Trophoblast cell (in vitro differentiated cells and primary cell): ENCODE results near the gene ZNF330.
"Not testable (repeated sequence)": the region's sequence is repeated elsewhere in the genome, so short reads cannot be mapped to it uniquely, and the experiment has no call there.

Source experiments
- DNase-seq, 2 donors: peaks; one replicate each; pipeline ENCODE4 v3.0.0-alpha.2; 2016
- H2AFZ ChIP-seq: 2 replicates; pipeline ENCODE4 v1.6.1; 2013; ENCODE audit warnings: low read length, moderate library complexity, mild to moderate bottlenecking; ENCODE audit not compliant: insufficient read depth, poor library complexity
- H2AK5ac ChIP-seq: 2 replicates; pipeline ENCODE4 v1.6.1; 2013; ENCODE audit warnings: mild to moderate bottlenecking, low read length
- H2BK120ac ChIP-seq: 2 replicates; pipeline ENCODE4 v1.6.1; 2013; ENCODE audit warnings: low read length, mild to moderate bottlenecking, moderate library complexity; ENCODE audit not compliant: insufficient read depth, poor library complexity
- H2BK12ac ChIP-seq: 2 replicates; pipeline ENCODE4 v1.6.1; 2013; ENCODE audit warnings: mild to moderate bottlenecking, low read length, moderate library complexity
- H2BK5ac ChIP-seq: 2 replicates; pipeline ENCODE4 v1.6.1; 2013; ENCODE audit warnings: low read length, low read depth, moderate library complexity, mild to moderate bottlenecking; ENCODE audit not compliant: poor library complexity
- H3K14ac ChIP-seq: 2 replicates; pipeline ENCODE4 v1.6.1; 2013; ENCODE audit warnings: mild to moderate bottlenecking, low read length
- H3K18ac ChIP-seq: 2 replicates; pipeline ENCODE4 v1.6.1; 2013; ENCODE audit warnings: mild to moderate bottlenecking, low read length
- H3K23ac ChIP-seq: 2 replicates; pipeline ENCODE4 v1.6.1; 2013; ENCODE audit warnings: low read length
- H3K27ac ChIP-seq: 2 replicates; pipeline ENCODE4 v1.5.1; 2013; ENCODE audit warnings: low read depth, mild to moderate bottlenecking, inconsistent platforms, low read length, moderate library complexity
- H3K27me3 ChIP-seq: 2 replicates; pipeline ENCODE4 v1.6.1; 2013; ENCODE audit warnings: inconsistent platforms, mild to moderate bottlenecking, low read length, moderate library complexity; ENCODE audit not compliant: insufficient read depth
- H3K36me3 ChIP-seq, 2 experiments: 1 replicate in 1 of 2; 2 replicates in 1 of 2; pipeline ENCODE4 v1.6.1; 2013; ENCODE audit warnings: low read length in 2 of 2, mild to moderate bottlenecking in 2 of 2, moderate library complexity in 1 of 2; ENCODE audit not compliant: insufficient read depth in 2 of 2, control insufficient read depth in 1 of 2
- H3K4ac ChIP-seq: 2 replicates; pipeline ENCODE4 v1.6.1; 2013; ENCODE audit warnings: low read depth, mild to moderate bottlenecking, low read length, moderate library complexity
- H3K4me1 ChIP-seq, 2 experiments: 1 replicate in 1 of 2; 2 replicates in 1 of 2; pipeline ENCODE4 v1.6.1; 2013; ENCODE audit warnings: low read length in 2 of 2, mild to moderate bottlenecking in 2 of 2, moderate library complexity in 1 of 2; ENCODE audit not compliant: insufficient read depth in 2 of 2, control insufficient read depth in 1 of 2
- H3K4me2 ChIP-seq: 2 replicates; pipeline ENCODE4 v1.6.1; 2013; ENCODE audit warnings: inconsistent platforms, mild to moderate bottlenecking, low read length, moderate library complexity
- H3K4me3 ChIP-seq: 2 replicates; pipeline ENCODE4 v1.5.1; 2013; ENCODE audit warnings: mild to moderate bottlenecking, low read depth, low read length, inconsistent platforms
- H3K79me1 ChIP-seq: one replicate; pipeline ENCODE4 v1.6.1; 2013; ENCODE audit warnings: low read length
- H3K79me2 ChIP-seq: 2 replicates; pipeline ENCODE4 v1.6.1; 2013; ENCODE audit warnings: low read length, mild to moderate bottlenecking; ENCODE audit not compliant: control insufficient read depth, insufficient read depth, poor library complexity
- H3K9ac ChIP-seq: 2 replicates; pipeline ENCODE4 v1.6.1; 2013; ENCODE audit warnings: mild to moderate bottlenecking, low read length
- H3K9me3 ChIP-seq: 2 replicates; pipeline ENCODE4 v1.6.1; 2013; ENCODE audit warnings: low read depth, mild to moderate bottlenecking, control low read depth, inconsistent platforms, low read length; ENCODE audit not compliant: insufficient read depth
- H4K12ac ChIP-seq: 2 replicates; pipeline ENCODE4 v1.6.1; 2013; ENCODE audit warnings: low read depth, mild to moderate bottlenecking, low read length, moderate library complexity
- H4K8ac ChIP-seq: 2 replicates; pipeline ENCODE4 v1.6.1; 2013; ENCODE audit warnings: low read depth, mild to moderate bottlenecking, low read length, moderate library complexity
- H4K91ac ChIP-seq: one replicate; pipeline ENCODE4 v1.6.1; 2013; ENCODE audit warnings: low read depth, mild to moderate bottlenecking, low read length, moderate library complexity
- WGBS: extraction: QIAGEN DNeasy Blood & Tissue Kit; methylation state at CpG from one replicate; pipeline ENCODE4 v1.1.7; 2013; ENCODE audit warnings: missing lambda C conversion rate; ENCODE audit not compliant: insufficient read length, insufficient coverage; ENCODE audit errors: extremely low coverage; 5-methylcytosine and 5-hydroxymethylcytosine counted together

Gene ZNF330

DNA sequence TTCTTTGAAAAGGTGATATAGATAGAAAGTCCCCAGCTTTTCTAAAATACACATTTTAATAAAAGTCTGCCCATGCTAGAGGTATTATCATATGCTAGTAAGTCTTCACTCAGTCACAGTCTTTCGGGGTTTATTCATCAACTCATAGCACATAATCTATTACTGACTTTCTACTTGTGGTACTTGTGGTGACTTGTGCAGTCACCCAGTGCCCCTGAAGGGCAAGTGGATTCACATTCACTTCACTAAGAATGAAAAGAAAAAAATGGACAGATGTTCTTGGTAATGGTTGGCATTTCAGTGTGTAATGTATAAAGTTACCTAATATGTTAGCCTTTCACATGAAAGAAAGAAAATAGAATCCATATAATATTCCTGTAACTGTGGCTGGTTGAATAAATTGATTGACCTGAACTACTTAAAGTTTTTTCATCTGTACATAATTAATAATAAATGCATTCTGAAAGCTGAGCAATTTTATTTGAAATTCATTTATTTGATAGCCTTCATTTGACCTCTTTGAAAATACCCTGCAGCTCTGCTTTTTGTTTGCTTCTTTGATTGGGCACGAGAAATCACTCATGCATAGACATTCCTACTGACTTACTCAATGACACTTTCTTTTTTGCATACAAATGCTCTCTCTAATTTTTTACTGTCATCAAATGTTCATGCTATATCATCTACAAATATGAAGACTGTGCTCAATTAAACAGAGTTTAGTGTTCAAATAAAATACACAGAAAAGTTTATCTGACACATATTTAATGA, 39.5 kb upstream of the ZNF330 start:
- H3K4me1 ChIP-seq, result no peaks in the 10 kb centered on the region
- no peak overlapping the region for H3K18ac ChIP-seq
- no peak overlapping the region for H4K91ac ChIP-seq
- no peaks in the 10 kb centered on the region for H3K36me3 ChIP-seq
- H2BK12ac ChIP-seq, result no peak overlapping the region
- no peak overlapping the region for H3K4me2 ChIP-seq
- DNase-seq, result no peak
- H2BK120ac ChIP-seq, result no peak overlapping the region
- H4K8ac ChIP-seq, result no peak overlapping the region
- H3K23ac ChIP-seq, result no peak overlapping the region
- H3K4me3 ChIP-seq, result no peak overlapping the region
- H2AK5ac ChIP-seq, result no peak overlapping the region
- no peak overlapping the region for H3K14ac ChIP-seq
- no peak overlapping the region for H3K9ac ChIP-seq
- no peak overlapping the region for H2BK5ac ChIP-seq
- H3K4ac ChIP-seq, result no peak overlapping the region
- H4K12ac ChIP-seq, result no peak overlapping the region
- H3K27me3 ChIP-seq, result no peaks in the 10 kb centered on the region
- no CpG with 5 or more reads among the region's 2 CpGs for WGBS
- H3K9me3 ChIP-seq, result no peaks in the 10 kb centered on the region
- H3K79me1 ChIP-seq, result no peaks in the 10 kb centered on the region
- H3K27ac ChIP-seq, result no peak overlapping the region
- H3K79me2 ChIP-seq, result no peaks in the 10 kb centered on the region
- no peak overlapping the region for H2AFZ ChIP-seq

DNA sequence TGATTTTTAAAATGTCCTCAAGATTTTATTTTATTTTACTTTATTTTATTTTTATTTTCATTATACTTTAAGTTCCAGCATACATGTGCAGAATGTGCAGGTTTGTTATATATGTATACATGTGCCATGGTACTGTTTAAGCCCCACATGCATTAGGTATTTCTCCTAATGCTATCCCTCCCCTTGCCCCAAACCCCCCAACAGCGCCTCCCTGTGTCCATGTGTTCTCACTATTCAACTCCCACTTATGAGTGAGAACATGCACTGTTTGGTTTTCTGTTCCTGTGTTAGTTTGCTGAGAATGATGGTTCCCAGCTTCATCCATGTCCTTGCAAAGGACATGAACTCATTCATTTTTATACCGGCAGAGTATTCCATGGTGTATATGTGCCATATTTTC, 37.2 kb upstream of the ZNF330 start:
- not testable (repeated sequence) for H3K4me2 ChIP-seq, H3K36me3 ChIP-seq, DNase-seq, H3K27me3 ChIP-seq, H2BK5ac ChIP-seq, H3K18ac ChIP-seq, H4K91ac ChIP-seq, H3K23ac ChIP-seq, H4K12ac ChIP-seq, H3K4ac ChIP-seq, H3K9me3 ChIP-seq, H3K4me3 ChIP-seq, H2BK12ac ChIP-seq, H3K14ac ChIP-seq, H3K4me1 ChIP-seq, H3K9ac ChIP-seq, H3K27ac ChIP-seq, H2AK5ac ChIP-seq, H3K79me1 ChIP-seq, H2AFZ ChIP-seq, H3K79me2 ChIP-seq, H4K8ac ChIP-seq, H2BK120ac ChIP-seq
- WGBS, result no CpG with 5 or more reads among the region's 2 CpGs

GRCh38 chr4:141192564-141192963, 28.1 kb upstream of the ZNF330 start:
- no CpG with 5 or more reads among the region's 2 CpGs for WGBS
- Histone ChIP-seq H2BK12ac (no peak overlapping the region), H3K14ac (no peak overlapping the region), H3K4ac (no peak overlapping the region), H3K79me2 (no peaks in the 10 kb centered on the region), H3K9me3 (no peaks in the 10 kb centered on the region), H2AK5ac (no peak overlapping the region), H2AFZ (no peak overlapping the region), H3K4me1 (peaks cover 3 to 4% of the 10 kb centered on the region in 2 experiments), H4K12ac (no peak overlapping the region), H2BK5ac (no peak overlapping the region), H4K91ac (no peak overlapping the region), H3K36me3 (no peaks in the 10 kb centered on the region), H3K27me3 (no peaks in the 10 kb centered on the region), H2BK120ac (no peak overlapping the region), H3K18ac (no peak overlapping the region), H4K8ac (no peak overlapping the region), H3K23ac (no peak overlapping the region), H3K4me2 (no peak overlapping the region), H3K27ac (no peak overlapping the region), H3K9ac (no peak overlapping the region), H3K4me3 (no peak overlapping the region), H3K79me1 (no peaks in the 10 kb centered on the region)
- no peak for DNase-seq

DNA sequence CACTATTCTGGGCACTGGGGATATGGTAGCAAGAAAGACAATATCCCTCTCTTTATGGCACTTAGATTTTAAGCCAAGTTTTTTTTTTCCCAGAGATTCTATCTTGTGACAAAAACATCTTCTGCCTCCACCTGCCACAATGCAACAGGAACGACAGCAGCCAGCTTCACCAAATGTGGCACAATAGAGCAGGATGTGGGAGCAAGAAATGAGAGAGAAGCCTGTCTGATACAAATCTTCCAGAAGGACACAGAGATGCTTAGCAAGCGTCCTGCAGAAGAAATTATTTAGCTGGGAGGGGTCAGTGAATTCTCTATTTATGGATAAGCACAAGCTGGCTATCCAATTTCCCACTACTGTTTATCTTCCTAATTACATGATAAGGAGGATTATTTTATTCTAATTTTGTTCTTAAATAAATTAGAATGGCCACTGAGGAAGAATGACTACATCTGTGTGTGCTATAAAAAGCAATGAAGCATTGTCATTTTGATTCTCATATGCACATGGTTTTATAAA, 27.1 kb upstream of the ZNF330 start:
- no peak overlapping the region for H3K4me3 ChIP-seq
- H3K27ac ChIP-seq, result no peak overlapping the region
- no peak overlapping the region for H4K8ac ChIP-seq
- no peak overlapping the region for H2BK12ac ChIP-seq
- H2BK5ac ChIP-seq, result no peak overlapping the region
- H3K23ac ChIP-seq, result no peak overlapping the region
- WGBS, result no CpG with 5 or more reads among the region's 2 CpGs
- H3K4ac ChIP-seq, result no peak overlapping the region
- no peak overlapping the region for H4K12ac ChIP-seq
- H3K27me3 ChIP-seq, result no peaks in the 10 kb centered on the region
- no peaks in the 10 kb centered on the region for H3K79me1 ChIP-seq
- H3K18ac ChIP-seq, result no peak overlapping the region
- H3K4me1 ChIP-seq, result peaks cover 3 to 4% of the 10 kb centered on the region in 2 experiments
- no peak overlapping the region for H3K14ac ChIP-seq
- no peak overlapping the region for H3K9ac ChIP-seq
- no peaks in the 10 kb centered on the region for H3K9me3 ChIP-seq
- no peak overlapping the region for H3K4me2 ChIP-seq
- H2AFZ ChIP-seq, result no peak overlapping the region
- no peak overlapping the region for H2AK5ac ChIP-seq
- H3K79me2 ChIP-seq, result no peaks in the 10 kb centered on the region
- no peak for DNase-seq
- H4K91ac ChIP-seq, result no peak overlapping the region
- no peaks in the 10 kb centered on the region for H3K36me3 ChIP-seq
- no peak overlapping the region for H2BK120ac ChIP-seq
